GM18499 (cell line): ENCODE data around the gene ATG9B.

Experiments used
- ATAC-seq: cut with Tn5 transposase; IDR thresholded peaks from one replicate; pipeline ENCODE4 v1.9.1; 2021; ENCODE audit warnings: moderate number of reproducible peaks; ENCODE audit not compliant: insufficient read depth, unreplicated experiment

The ATG9B gene, protein sequence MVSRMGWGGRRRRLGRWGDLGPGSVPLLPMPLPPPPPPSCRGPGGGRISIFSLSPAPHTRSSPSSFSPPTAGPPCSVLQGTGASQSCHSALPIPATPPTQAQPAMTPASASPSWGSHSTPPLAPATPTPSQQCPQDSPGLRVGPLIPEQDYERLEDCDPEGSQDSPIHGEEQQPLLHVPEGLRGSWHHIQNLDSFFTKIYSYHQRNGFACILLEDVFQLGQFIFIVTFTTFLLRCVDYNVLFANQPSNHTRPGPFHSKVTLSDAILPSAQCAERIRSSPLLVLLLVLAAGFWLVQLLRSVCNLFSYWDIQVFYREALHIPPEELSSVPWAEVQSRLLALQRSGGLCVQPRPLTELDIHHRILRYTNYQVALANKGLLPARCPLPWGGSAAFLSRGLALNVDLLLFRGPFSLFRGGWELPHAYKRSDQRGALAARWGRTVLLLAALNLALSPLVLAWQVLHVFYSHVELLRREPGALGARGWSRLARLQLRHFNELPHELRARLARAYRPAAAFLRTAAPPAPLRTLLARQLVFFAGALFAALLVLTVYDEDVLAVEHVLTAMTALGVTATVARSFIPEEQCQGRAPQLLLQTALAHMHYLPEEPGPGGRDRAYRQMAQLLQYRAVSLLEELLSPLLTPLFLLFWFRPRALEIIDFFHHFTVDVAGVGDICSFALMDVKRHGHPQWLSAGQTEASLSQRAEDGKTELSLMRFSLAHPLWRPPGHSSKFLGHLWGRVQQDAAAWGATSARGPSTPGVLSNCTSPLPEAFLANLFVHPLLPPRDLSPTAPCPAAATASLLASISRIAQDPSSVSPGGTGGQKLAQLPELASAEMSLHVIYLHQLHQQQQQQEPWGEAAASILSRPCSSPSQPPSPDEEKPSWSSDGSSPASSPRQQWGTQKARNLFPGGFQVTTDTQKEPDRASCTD

DNA sequence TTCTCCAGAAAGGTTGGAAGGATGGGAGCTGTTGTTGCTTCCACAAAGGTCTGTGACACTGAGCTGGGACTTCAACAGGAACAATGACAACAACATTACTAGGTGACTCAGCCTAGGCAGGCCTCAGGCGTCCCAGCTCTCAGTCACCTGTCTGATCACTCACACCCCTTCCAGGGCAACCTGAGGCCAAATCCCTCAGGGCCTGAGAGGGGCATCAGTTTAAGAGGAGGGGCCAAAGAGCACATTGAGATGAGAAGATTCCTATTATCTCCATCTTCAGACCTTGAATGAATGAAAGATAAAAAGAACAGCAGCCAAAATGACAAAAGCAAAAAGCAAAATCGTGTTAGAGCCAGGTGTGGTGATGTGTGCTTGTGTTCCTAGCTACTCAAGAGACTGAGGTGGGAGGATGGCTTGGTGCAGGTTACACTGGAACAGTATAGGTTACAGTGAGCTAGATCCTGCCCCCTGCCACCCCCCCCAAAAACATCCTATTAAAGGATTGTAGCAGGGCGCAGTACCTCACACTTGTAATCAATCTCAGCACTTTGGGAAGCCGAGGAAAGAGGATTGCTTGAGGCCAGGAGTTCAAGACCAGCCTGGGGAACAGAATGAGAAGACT, at the start of gene ATG9B:
Gene ATG9B (minus strand): TSS at position 60 of the 622 bp plus-strand sequence. CDS start 71 bp downstream, outside the sequence.
- no peak for ATAC-seq

DNA sequence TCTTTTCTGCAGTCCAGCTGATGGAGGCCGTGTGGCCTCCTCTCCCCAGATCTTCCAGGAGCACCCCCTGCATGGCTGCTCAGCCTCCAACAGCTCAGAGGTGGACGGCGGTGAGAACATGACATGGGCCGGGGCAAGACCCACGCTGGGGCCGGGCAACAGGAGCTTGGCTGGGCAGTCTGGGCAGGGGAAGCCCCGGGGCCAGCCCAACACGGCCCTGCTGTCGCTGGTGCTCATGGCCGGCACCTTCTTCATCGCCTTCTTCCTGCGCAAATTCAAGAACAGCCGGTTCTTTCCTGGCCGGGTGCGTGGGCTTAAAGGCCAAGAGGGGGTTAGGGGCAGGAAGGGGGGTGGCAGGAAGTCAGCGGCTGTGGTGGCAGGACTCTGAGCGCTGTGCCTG, 49.7 kb upstream of the ATG9B start:
- ATAC-seq: no peak

DNA sequence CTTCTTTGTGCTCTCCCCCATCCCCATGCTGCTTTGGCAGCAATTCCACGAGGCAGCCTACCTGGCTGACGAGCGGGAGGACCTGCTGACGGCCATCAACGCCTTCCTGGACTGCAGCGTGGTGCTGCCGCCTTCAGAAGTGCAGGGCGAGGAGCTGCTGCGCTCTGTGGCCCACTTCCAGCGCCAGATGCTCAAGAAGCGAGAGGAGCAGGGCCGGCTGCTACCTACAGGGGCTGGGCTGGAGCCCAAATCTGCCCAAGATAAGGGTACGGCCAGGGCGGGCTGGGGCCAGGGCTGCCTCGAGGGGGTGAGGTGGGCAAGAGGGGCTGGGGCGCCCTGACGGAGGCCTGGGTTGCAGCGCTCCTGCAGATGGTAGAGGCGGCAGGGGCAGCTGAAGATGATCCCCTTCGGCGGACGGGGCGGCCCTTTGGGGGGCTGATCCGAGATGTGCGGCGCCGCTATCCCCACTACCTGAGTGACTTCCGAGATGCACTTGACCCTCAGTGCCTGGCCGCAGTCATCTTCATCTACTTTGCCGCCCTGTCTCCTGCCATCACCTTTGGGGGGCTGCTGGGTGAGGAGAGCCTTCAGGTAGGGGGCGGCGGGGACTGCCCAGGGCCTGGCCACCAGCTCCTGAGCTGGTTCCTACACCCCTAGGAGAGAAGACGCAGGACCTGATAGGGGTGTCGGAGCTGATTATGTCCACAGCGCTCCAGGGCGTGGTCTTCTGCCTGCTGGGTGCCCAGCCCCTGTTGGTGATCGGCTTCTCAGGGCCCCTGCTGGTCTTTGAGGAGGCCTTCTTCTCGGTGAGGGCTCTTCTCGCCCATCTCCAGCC, 47.0 kb upstream of the ATG9B start:
- no peak for ATAC-seq

DNA sequence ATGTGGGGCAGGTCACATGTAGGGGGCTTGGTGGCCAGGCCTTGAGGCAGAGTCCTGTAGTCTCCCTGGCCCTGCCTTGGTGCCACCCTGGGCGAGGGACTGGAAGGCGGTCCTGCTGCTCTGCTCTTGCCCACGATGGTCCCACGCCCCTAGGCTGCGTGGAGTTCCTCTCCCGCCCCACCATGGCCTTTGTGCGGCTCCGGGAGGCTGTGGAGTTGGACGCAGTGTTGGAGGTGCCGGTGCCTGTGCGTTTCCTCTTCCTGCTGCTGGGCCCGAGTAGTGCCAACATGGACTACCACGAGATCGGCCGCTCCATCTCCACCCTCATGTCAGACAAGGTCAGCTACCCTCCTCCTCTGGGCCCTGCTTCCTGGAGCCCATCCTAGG, 46.3 kb upstream of the ATG9B start:
- ATAC-seq: no peak

DNA sequence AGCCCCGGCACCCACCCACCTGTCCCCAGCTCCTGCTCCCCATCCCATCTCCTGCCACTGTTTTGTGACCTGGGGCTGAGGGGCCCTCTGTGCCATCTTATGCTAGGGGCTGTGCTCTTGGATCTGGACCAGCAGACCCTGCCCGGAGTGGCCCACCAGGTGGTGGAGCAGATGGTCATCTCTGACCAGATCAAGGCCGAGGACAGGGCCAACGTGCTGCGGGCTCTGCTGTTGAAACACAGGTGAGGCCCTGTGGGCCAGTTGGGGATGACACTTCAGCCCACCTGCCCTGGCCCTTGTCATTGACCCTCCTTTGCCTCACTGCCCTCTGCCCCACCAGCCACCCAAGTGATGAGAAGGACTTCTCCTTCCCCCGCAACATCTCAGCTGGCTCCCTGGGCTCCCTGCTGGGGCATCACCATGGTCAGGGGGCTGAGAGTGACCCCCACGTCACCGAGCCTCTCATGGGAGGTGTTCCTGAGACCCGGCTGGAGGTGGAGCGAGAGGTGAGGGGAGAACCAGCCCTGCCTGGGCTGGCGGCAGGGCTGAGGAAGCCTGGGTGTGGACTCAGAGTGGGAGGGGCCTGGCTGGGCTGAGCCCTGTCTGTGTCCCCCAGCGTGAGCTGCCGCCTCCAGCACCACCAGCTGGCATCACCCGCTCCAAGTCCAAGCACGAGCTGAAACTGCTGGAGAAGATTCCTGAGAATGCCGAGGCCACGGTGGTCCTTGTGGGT, 45.7 kb upstream of the ATG9B start:
- ATAC-seq: no peak

DNA sequence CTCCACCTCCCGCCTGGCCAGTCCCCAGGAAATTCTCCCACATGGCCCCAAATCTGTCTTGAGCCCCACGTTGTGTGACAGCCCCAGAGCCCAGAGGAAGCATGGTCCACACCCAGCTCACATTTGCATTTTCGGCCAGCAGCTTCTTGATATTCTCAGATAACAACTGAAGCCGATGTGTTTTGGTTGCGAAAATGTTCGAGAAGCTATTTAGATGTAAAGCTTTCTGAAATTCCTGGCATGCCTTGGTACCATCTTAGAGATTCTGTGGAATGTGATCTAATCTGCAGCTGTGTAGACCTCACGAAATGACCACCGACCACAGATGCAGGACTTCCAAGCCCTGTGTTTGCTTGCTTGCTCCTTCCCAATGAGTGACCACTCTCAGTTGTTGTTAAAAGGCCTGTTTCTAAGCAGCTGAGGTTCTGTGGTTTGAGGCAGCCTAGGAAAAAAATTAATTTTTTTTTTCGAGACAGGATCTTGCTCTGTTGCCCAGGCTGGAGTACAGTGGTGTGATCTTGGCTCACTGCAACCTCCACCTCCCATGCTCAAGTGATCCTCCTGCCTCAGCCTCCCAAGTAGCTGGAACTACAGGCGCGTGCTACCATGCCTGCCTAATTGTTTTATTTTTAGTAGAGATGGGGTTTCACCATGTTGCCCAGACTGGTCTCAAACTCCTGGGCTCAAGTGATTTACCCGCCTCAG, 43.9 kb upstream of the ATG9B start:
- no peak for ATAC-seq

DNA sequence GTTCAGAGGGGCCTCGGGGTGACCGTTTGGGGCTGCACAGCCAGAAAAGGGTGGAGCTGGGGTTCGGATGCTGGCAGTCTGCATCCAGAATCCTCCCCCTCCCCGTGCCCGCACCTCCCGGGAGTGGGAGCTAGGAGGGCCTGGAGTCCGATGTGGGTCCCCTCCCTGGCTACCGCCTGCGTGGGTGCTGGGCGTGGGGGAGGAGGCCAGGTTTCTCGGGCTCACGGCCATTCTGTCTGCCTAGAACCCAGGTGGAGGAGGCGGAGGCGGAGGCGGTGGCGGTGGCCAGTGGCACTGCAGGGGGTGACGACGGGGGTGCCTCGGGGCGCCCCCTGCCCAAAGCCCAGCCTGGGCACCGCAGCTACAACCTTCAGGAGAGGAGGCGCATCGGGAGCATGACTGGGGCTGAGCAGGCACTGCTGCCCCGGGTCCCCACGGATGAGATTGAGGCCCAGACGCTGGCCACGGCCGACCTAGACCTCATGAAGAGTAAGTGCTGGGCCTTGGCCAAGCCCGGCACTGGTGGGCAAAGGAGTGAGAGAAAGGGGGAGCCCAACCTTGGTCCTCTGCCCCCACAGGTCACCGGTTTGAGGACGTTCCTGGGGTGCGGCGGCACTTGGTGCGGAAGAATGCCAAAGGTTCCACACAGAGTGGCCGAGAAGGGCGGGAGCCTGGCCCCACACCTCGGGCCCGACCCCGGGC, 42.1 kb upstream of the ATG9B start:
- no peak for ATAC-seq

DNA sequence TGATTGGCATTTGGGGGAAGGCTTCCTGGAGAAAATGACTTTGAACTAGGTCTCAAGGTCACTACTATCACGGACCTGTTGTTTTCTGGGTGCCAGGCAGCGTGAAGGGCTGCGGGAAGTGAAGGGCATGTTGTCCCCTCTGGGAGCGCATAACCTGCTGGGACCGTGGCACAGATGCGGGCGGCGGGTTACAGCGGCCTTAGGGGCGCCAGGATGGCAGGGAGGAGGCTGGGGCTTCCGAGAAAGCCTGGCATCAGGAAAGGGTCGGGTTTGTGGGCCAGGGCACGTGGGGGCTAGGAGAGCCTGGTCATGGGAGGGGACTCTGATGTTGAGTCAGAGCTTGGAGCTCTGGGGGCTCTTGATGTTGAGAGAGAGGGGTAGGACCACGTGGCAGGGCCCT, 41.2 kb upstream of the ATG9B start:
- ATAC-seq: no peak

DNA sequence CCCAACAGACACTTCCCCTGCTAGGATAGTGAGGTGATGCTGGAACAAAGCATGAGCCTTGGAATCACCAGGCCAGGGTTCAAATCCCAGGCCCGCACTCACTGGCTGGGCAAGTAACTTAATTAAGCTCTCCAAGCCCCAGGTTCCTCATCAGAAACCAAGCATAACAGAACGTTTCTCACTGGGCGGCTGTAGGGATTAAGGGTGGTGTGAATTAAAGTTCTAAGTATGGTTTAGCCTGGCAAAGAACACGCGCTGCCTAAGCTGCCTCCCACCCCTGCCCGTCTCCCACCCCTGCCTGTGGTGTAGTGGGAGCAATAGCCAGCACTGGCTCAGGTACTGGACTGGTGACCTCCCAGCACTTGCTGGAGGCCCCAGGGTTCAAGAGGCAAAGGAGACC, 40.7 kb upstream of the ATG9B start:
- no peak for ATAC-seq

DNA sequence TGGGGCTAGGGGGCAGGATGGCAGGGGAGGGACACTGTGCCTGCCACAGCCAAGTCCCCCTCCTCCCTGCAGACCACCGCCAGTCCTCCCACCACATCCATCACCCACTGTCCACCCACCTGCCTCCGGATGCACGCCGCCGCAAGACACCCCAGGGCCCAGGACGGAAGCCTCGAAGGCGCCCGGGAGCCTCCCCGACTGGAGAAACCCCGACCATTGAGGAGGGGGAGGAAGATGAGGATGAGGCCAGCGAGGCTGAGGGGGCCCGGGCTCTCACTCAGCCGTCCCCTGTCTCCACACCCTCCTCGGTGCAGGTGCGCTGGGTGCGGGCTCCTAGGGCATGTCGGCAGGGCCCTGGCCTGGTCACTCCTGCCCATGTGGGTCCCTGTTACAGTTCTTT, 40.2 kb upstream of the ATG9B start:
- no peak for ATAC-seq

DNA sequence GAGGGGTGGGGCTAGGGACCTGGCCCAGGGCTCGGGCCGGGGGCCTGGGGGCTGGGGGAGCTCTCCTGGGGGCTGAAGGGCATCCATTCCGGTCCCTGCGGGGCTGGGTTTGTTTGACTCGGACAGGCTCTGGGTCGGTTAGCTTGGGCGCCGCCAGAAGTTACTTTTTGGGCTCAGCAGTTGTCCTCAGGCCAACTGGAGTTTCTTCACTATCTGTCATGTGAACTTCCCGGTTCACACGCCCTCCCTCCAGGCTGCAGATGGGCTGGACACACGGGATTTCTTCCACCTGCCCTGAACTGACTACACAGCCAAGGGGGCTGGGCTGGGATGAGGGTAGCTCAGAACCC, 38.9 kb upstream of the ATG9B start:
- ATAC-seq: no peak

DNA sequence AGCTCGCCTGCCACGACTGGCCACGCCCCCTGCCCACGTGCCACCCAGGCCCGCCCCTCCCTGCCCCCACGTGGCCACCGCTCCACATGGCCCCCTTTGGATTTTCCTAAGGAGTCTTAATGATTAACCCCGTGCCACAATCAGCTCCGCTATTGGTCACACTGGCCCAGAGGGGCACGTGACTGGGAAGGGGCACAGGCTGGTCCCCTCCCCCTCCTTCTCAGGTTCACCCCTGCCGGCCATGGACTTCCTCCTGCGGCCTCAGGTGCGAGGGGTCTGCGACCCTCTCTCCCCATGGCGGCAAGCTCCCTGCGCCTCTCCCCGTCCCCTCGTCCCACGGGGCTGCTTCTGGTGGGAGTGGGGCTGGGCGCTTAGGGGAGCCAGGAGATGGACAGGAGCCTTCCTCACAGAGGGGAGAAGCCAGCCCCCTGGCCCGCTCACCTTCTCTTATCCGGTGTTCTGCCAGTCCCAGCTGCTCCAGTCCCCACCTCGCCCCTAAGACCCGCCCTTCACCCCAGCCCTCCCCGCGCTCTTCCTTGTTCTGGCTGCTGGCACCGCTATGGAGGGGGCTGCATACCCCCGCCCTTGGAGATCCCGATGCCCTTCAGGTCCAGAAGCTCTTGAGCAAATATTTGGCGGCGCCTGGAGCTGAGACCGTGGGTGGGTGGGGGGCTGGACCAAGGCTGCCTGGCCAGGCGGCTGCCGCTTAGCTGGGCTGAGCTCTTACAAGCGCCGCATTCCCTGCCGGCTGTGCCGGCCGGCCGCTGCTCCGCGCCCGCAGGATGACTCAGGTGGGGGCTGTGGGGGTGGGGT, 38.3 kb upstream of the ATG9B start:
- no peak for ATAC-seq

DNA sequence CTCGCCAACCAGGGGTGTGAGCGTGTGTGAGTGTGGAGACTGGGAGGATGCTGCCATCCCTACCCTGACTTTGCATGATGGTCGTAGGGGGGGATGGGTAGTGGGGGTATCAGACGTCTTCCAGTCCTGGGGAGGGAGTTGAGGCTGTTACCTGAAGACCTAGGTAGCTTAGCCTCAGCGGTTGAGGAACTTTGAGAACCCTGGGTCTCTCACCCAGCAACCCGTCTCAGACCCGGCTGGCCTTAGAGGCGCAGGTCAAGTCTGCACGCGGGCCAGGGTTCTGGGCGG, 37.8 kb upstream of the ATG9B start:
- ATAC-seq: no peak

DNA sequence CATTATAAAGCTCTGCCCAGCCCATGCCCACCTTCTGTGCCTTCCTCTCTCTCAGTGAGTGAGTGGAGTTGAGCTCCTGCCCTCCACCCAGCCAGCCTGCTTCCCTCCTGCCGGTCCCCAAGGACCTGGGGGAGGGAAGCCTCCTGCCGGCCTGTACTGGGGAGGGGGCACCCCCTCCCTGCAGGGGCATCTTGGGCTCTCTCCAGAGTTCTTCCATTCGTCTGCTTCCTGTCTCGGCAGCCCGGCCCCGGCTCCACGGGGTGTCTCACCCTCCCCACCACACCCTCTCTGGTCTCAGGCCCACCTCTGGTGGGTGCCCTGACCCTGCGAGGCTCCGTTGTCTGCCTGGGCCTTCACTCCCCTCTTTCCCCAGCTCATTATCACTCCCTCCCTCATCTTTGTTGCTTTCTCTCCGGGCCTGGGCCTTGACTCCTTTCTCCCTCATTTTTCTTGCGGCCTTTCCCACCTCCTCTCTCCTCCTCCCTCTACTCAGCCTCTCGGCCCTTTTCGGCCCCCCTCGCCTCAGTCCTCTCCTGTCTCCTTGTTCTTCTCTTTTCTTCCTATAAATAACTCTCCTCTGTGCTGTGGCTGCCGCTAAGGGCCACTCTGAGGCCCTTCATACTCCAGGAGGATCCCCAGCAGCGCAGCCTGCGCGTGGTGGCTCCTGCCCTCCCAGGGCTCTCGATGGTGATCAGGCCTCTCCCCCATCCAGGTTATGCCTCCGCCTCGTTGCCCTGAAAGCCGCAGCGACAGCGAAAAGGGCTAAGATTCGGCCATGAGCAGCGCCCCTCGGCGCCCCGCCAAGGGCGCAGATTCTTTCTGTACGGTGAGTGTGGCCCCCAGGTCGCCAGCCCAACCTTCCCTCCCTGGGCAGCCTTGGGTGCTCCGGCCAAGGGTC, 37.2 kb upstream of the ATG9B start:
- no peak for ATAC-seq

DNA sequence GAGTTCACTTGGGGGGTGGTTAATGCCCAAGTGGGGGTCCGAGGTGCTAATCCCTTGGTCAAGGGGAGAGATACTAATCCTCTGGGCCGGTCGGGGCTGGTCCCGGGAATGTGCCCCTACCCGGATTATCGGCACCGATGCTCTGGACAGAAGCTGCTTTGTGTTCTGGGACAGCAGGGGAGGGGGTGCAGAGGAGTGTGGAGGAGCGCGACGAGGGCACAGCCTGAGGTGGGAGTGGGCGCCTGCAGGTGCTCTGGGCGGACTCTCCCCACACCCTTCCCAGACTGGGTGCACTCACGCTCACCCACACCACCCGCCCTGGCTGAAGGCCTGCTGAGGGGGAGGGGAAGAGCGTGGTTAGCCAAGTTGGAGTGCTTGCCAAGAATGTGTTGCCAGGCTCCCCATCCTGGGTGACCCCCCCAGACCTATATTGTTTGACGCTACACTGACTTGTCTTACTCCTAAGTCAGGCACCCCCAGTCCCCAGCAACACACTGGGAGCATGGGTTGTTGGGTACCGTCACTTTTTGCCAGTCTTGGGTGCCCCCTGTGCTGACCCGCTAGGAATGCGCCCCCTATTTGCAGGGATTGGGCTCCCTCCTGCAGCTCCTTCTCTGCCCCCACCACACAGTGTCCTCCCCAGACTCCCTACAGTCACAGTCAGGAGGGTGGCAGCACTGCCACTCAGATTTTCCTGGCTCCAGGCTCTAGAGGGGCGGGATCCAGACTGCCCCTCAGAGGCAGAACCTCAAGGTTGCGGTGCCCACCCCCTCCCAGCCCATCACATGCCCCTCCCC, 36.3 kb upstream of the ATG9B start:
- ATAC-seq: no peak

DNA sequence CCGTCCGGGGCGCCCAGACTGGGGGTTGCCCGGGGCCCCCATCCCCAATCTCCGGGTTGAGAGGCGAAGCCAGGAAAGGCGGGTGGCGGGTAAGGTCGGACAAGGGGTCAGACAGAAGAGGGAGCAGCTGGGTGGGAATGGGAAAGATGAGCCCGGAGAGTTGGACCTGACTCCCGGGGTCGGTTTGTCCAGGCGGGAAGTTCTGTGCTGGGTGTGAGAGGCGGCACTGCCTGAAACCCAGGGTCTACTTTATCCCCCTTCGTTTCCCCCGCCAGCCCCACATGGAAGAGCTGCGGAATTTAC, 35.8 kb upstream of the ATG9B start:
- no peak for ATAC-seq
